Activated T-cell treated with anti-CD3 and anti-CD28 coated beads, Interleukin-2, amount 50 U/mL, for 48 hours (primary cell): ENCODE measurements around the gene BEST1.
A peak's percentile ranks its signal among the peaks of the same experiment; 100 is the strongest.

Experiments
- DNase-seq, 2 experiments: peaks; one replicate each; pipeline ENCODE4 v3.0.0-alpha.2; 2020

Gene BEST1

DNA sequence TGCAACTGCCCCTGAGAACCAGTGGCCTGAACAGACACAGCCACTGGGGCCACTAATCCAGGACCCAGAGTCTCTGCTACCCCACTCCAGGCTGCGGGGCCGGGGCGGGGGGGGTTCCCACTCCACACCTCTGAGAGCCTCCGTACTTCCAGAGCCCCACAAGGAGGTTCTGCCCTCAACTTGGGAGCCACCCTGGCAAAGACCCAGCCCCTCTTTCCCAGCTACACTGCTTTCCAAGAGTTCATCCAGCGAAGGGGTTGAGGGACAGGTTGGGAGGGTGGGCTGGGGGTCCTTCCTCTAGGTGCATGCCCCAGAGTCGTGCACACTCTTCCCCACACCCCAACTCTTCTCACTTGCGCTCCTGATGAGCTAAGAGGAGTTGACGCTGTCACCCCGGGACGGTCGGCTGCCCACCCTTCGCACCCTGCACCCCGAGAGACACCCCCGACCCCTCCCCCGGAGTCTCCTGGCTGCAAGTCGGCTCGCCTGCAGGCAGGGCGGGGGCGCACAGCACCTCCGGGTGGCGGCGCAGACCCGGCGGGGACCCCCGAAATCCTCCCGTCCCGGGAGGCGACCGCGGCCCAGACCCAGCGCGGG, 33.3 kb upstream of the BEST1 start:
- DNase-seq, result peak; percentile 18 to 28

DNA sequence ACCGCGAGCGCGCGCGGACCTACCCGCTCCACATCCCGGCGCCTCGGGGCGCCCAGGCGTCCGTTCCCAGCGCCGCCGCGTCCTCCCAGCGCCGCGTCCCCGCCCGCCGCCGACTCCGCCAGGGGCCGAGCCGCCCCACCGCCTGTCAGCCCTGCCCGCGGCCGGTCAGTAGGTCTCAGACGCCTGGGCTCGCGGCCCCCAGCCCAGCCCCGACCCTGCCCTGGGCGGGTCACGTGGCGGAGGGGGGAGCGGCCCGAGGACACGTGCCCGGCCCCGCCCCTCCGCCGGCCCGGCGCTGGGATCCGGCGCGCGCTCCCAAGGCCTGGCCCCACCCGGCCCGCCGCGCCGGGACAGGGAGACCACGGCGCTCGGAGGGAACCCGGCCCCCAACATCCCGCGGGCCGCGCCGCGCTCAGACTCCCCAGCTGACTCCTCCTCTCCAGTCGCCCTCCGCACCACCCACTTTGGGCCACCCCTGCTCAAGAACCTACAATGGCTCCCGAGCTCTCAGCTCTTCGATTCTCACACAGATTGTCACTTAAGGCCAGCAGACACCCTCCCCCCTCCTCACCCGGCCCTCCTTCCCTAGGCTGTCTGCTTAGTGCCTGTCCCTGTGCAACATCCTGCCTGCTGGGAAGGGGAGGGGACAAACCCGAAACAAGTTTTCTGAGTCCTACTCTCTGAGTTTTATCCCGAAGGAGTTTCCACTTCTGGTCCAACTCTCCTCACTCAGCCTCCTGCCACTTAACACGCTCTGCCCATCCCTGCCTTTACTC, 32.6 kb upstream of the BEST1 start, which contains the start of gene RAB3IL1:
TSS of gene RAB3IL1 (minus strand) at position 233 of the 776 bp plus-strand sequence. CDS start at position 34, 199 bp downstream.
- peak; percentile 22 to 29 for DNase-seq

GRCh38 chr11:61918251-61918937, 31.8 kb upstream of the BEST1 start:
- peak; percentile 8 to 16 for DNase-seq

DNA sequence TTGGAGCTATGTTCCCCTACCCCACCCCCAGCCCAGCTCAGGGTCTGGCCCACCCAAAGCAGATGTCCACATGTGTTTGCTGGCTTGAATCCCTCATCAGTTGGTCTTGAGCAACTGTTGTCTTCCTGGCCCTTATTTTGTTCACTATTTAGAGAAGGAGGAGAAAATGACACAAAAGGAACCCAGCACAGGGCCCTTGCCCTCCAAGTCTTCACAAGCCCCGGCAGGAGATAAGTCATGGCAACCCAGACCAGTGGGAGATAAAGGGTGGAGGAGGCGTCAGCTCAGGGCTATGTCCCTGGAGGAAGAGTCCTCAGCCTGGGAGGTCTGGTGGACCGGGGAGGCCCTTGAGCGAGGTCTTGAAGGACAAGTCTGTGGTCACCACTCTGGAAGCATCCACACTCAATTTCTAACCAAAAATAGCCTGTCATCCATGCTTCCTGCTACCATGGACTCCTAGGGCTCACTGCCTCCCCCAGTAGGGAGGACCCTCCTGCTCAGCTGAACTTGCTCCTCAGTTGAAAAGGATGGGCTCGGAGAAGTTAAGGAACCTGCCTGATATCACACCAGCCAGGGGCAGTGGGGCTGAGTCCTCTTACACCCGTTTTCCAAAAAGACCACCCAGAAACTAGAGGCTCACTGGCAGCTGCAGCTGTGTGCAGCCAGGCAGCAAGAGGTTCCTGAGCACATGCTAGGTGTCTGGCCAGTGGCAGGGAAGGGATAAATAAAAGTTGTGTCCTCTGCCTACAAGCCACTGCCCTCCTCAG, 31.0 kb upstream of the BEST1 start:
- DNase-seq, result peak in 1 of 2 experiments; percentile 10

DNA sequence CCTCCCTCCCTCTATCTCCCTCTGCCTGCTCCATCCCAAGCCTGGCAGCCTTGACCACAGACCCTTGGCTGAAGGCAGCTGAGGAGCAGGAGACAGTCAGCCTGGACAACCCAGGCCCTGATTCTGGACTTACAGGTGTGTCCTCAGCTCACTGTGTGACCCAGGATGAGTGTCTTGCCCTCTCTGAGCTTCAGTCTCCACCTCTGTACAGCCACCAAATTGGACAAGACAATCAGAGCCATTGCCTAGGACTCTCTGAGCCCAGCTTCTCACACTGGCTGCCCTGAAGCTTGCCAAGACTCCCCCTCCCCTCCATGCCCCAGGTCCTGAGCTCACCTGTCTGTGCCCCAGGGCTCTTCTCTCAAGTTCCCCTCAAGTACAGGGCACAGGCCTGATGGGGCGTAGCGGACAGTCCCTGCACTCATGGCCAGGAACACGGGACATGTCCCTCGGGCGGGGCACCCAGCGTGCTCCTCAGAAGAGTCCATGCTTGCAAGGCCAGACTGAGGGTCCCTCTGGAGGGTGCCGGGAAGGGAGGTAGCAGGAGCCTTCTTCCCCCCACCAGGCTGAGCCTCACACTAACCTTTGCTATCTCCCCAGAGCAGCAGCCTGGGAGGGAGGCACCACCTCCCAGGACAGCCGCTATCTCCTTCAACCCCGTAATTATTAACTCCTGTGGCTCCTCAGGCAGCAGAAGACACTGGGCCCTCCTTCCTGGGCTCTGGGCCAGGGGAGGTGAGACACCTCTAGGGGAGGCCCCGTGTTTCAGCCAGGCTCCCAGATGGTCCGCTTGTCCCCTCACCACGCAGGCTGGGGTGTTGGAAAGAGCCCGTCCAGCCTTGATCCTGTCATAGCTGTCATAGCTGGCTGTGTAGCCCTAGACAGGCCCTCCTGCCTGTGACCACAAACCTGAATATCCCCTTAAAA, 30.2 kb upstream of the BEST1 start:
- DNase-seq, result no peak

GRCh38 chr11:61921446-61921845, 28.7 kb upstream of the BEST1 start:
- DNase-seq, result peak in 1 of 2 experiments; percentile 5

GRCh38 chr11:61922539-61922938, 27.6 kb upstream of the BEST1 start:
- no peak for DNase-seq

GRCh38 chr11:61923166-61924063, 26.7 kb upstream of the BEST1 start:
- peak in 1 of 2 experiments; percentile 10 for DNase-seq

GRCh38 chr11:61924064-61924455, 26.1 kb upstream of the BEST1 start:
- no peak for DNase-seq

DNA sequence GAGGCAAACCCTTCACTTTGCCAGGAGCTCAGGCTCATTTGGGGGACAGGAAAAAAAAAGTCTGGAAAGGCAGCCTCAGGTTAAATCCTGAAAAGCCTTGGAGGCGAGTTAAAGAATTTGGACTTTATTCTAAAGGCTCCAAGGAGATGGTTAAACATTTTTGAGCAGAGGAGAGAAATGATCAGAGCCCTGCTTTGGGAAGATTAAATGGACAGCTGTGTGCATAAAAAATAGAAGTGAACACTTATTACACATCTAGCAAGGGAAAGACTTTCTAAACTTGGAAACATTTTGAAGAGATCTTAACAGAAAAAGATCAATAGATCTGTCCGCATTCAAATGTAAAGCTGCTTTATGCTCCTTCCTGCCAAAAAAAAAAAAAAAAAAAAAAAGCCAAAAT, 24.4 kb upstream of the BEST1 start:
- no peak for DNase-seq

DNA sequence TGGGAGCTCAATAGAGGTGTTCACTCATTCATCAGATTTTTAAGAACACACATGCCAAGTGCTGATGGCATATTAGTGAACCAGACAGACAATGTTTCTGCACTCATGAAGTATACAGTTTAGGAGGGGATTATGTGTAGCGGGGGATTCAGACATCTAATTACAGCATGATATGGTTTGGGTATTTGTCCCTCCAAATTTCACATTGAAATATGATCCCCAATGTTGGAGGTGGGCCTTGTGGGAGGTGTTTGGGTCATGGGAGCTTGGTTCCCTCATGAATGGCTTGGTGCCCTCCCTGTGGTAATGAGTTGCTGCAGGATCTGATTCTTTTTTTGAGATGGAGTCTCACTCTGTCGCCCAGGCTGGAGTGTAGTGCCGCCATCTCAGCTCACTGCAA, 23.9 kb upstream of the BEST1 start:
- no peak for DNase-seq

- DNase-seq, result no peak
These were observed 22.6 kb upstream of the BEST1 start for GRCh38 chr11:61927501-61927900.

- no peak for DNase-seq
These were observed 21.5 kb upstream of the BEST1 start for GRCh38 chr11:61928606-61929005.

DNA sequence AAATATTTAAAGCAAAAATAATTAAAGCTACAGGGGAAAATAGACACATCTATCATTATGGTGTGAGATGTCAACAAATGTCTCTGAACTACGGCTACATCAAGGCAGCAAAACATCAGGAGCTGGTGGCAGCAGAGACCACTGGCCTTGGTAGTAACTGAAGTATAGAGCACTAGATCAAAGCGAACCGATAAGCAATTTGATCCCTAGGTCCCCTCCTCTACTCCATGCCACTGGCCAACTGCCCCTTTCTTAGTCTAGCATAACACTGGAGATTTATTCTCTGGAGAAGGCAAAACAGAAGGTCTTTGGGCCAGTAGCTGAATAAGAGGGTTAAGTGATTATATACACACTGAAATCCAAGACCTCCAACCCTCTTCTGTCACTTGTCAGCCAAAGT, 19.2 kb upstream of the BEST1 start:
- no peak for DNase-seq

DNA sequence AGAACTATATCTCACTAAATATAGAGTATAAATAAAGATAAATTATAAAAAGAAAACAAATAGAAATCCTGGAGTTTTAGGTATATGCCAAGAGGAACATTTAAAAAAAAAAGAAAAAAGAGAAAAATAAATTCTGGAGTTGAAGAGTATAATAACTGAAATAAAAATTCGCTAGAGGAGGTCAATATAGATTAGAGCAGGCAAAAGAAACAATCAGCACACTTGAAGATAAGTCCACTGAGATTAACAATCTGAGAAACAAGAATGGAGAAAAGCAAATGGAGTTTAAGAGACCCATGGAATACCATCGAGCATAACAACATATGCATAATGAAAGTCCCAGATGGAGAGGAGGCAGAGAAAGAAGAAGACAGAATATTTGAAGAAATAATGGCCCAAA, 14.3 kb upstream of the BEST1 start:
- no peak for DNase-seq

DNA sequence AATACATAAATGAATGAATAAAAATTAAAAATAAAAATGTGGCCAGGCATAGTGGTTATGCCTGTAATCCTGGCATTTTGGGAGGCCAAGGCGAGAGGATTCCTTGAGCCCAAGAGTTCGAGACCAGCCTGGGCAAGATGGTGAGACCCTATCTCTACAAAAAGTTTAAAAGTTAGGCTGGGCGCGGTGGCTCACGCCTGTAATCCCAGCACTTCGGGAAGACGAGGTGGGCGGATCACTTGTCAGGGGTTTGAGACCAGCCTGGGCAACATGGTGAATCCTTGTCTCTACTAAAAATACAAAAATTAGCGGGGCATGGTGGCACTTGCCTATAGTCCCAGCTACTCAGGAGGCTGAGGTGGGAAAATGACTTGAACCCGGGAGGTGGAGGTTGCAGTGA, 9.7 kb upstream of the BEST1 start:
- DNase-seq, result no peak

GRCh38 chr11:61945191-61945590, 5.0 kb upstream of the BEST1 start:
- no peak for DNase-seq

- no peak for DNase-seq
These were observed 3.3 kb upstream of the BEST1 start for GRCh38 chr11:61946894-61947293.

GRCh38 chr11:61947486-61948210, 2.5 kb upstream of the BEST1 start:
- peak; percentile 79 to 81 for DNase-seq

DNA sequence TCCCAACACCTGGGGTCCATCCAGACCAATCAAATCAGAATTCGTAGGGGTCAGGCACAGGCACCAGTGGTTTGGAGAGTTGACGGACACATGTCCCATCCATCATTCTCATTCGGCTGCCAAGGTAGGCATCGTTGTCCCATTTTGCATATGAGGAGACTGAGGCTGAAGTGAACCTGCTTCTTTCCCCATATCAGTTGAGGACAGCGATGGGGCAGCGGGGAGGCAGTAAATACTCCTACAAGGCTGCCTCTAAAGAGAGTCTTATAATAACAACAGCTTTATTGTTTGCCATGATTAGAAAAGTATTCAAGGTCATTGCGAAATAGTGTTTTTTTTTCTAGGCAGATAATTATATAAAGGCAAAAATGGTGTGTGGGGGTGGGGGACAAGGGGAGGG, 1.6 kb upstream of the BEST1 start:
- DNase-seq, result no peak
